ENCODE measurements around the gene OAS1. TPM values are rescaled to one million over a fixed set of nuclear protein-coding genes. Genes with fewer than 3 reads are reported as not detected.

Gene OAS1
- total and polyA plus RNA-seq, 2 donors (not counting 3 experiments of a cell fraction or from before 2014, with no cell fraction given) = 5.7 to 6.4 TPM

GRCh38 chr12:112964915-112965314 lies 58.2 kb downstream of the OAS1 start:
- dilution Hi-C loops (cut with MboI; ENCODE audit: extremely low pct_ligation_motif_present, low sequenced_read_pairs) (no loop called here), intact Hi-C loops (cut with micrococcal nuclease) (no loop called here)
- ChIA-PET CTCF (no interaction called here), POLR2A (no interaction called here)
- no TSS peak for BruUV-seq (replicated peaks)
- Histone ChIP-seq H3K79me2 (ENCODE audit: control insufficient read depth, insufficient read depth, low read length) (no peaks in the 10 kb centered on the region), H3K36me3 (ENCODE audit: control insufficient read depth in 2 of 2, extremely low read depth in 1 of 2, insufficient read depth in 2 of 2, low read length in 2 of 2) (no peaks in the 10 kb centered on the region), H3K27ac (ENCODE audit: insufficient read depth, low read depth, low read length) (no peak overlapping the region), H3K4me2 (ENCODE audit: insufficient read depth, low read length) (no peak overlapping the region), H3K27me3 (ENCODE audit: control insufficient read depth in 2 of 2, insufficient read depth in 2 of 2, low read length in 2 of 2) (no peaks in the 10 kb centered on the region), H3K9me3 (replicated peaks; ENCODE audit: control insufficient read depth, insufficient read depth, low read length) (no peaks in the 10 kb centered on the region), H4K20me1 (replicated peaks; ENCODE audit: control insufficient read depth, extremely low read depth, insufficient read depth, low read length) (no peaks in the 10 kb centered on the region), H3K9ac (replicated peaks; ENCODE audit: extremely low read depth, insufficient read depth, low read length) (no peak overlapping the region), H3K4me3 (replicated peaks in 1 of 3; ENCODE audit: insufficient read depth in 1 of 3, low read depth in 1 of 3, low read length in 3 of 3) (no peak overlapping the region), H3K4me1 (ENCODE audit: control insufficient read depth, extremely low read depth, insufficient read depth, low read length) (no peaks in the 10 kb centered on the region), H3K9me1 (replicated peaks; ENCODE audit: control insufficient read depth, extremely low read depth, insufficient read depth, low read length) (no peaks in the 10 kb centered on the region), H2AFZ (ENCODE audit: low read depth, low read length) (no peak overlapping the region)
- DNase-seq (ENCODE audit: low read depth, low spot score) (no peak), FAIRE-seq (no peak)
- TF ChIP-seq MYC (IDR thresholded peaks at IDR 0.05; ENCODE audit: low read depth, low read length) = no peak
- TF ChIP-seq EZH2 (IDR thresholded peaks at IDR 0.05; ENCODE audit: borderline replicate concordance, low read depth, low read length, severe bottlenecking) = no peak
- no peak for TF ChIP-seq FOS (IDR thresholded peaks at IDR 0.05; ENCODE audit: borderline replicate concordance, insufficient read depth, low read length)

GRCh38 chr12:112965643-112966042 lies 58.9 kb downstream of the OAS1 start:
- TF ChIP-seq POLR2AphosphoS5 (IDR thresholded peaks at IDR 0.05; ENCODE audit: insufficient read depth, low read depth, low read length) (no peak), FOS (IDR thresholded peaks at IDR 0.05; ENCODE audit: borderline replicate concordance, insufficient read depth, low read length) (no peak), JUN (IDR thresholded peaks at IDR 0.05; ENCODE audit: borderline replicate concordance, insufficient read depth, insufficient read length, low read depth) (no peak), EZH2 (IDR thresholded peaks at IDR 0.05; ENCODE audit: borderline replicate concordance, low read depth, low read length, severe bottlenecking) (no peak), CTCF (IDR thresholded peaks at IDR 0.05; ENCODE audit: extremely low read depth in 1 of 2, insufficient read depth in 1 of 2, low read depth in 1 of 2, low read length in 2 of 2) (no peak), POLR2A (IDR thresholded peaks at IDR 0.05; ENCODE audit: low read depth, low read length) (no peak), MAX (IDR thresholded peaks at IDR 0.05; ENCODE audit: insufficient read depth, insufficient read length) (no peak), MYC (IDR thresholded peaks at IDR 0.05; ENCODE audit: low read depth, low read length) (no peak)
- POLR2A ChIA-PET = no interaction called here
- no peak overlapping the region for H3K27ac ChIP-seq (ENCODE audit: insufficient read depth, low read depth, low read length)
- no peak for DNase-seq (ENCODE audit: low read depth, low spot score)
- intact Hi-C loops (cut with micrococcal nuclease) = no loop called here
- no peak overlapping the region for H3K4me2 ChIP-seq (ENCODE audit: insufficient read depth, low read length)
- BruUV-seq (replicated peaks) = no TSS peak
- H3K27me3 ChIP-seq (ENCODE audit: control insufficient read depth in 2 of 2, insufficient read depth in 2 of 2, low read length in 2 of 2) = no peaks in the 10 kb centered on the region
- no peaks in the 10 kb centered on the region for H4K20me1 ChIP-seq (replicated peaks; ENCODE audit: control insufficient read depth, extremely low read depth, insufficient read depth, low read length)
- H3K9me1 ChIP-seq (replicated peaks; ENCODE audit: control insufficient read depth, extremely low read depth, insufficient read depth, low read length) = no peaks in the 10 kb centered on the region
- no peaks in the 10 kb centered on the region for H3K36me3 ChIP-seq (ENCODE audit: control insufficient read depth in 2 of 2, extremely low read depth in 1 of 2, insufficient read depth in 2 of 2, low read length in 2 of 2)
- dilution Hi-C loops (cut with MboI; ENCODE audit: extremely low pct_ligation_motif_present, low sequenced_read_pairs) = no loop called here
- no peak for FAIRE-seq
- no peaks in the 10 kb centered on the region for H3K9me3 ChIP-seq (replicated peaks; ENCODE audit: control insufficient read depth, insufficient read depth, low read length)
- H3K4me3 ChIP-seq (replicated peaks in 1 of 3; ENCODE audit: insufficient read depth in 1 of 3, low read depth in 1 of 3, low read length in 3 of 3) = no peak overlapping the region
- no peaks in the 10 kb centered on the region for H3K4me1 ChIP-seq (ENCODE audit: control insufficient read depth, extremely low read depth, insufficient read depth, low read length)
- CTCF ChIA-PET = no interaction called here
- no peak overlapping the region for H2AFZ ChIP-seq (ENCODE audit: low read depth, low read length)
- H3K79me2 ChIP-seq (ENCODE audit: control insufficient read depth, insufficient read depth, low read length) = no peaks in the 10 kb centered on the region
- H3K9ac ChIP-seq (replicated peaks; ENCODE audit: extremely low read depth, insufficient read depth, low read length) = no peak overlapping the region

Data from endothelial cell of umbilical vein (primary cell).